ENCODE data around the gene ARHGAP6.
"Not testable (repeated sequence)": the region's sequence is repeated elsewhere in the genome, so short reads cannot be mapped to it uniquely, and the experiment has no call there.

Gene ARHGAP6

DNA sequence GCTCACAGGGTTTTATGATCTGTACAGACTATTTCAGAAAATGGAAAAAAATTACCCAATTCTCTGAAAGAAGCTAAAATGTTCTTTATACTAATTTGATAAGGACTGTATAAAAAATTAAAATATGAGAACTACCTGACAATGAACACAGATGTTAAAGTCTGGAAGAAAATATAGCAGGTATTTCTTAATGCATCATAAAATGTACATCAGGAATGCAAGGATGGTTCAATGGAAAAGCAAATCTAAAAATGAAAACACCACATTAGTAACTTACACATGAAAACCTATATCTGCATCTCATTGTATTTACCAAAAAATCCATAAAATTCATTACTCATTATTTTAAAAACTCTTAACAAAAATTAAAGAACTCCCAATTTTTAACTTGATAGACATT, 39.4 kb downstream of the ARHGAP6 start:
- no peak for TF ChIP-seq RARB (CRISPR knock-in tag; IDR thresholded peaks at IDR 0.05)
- no peak for TF ChIP-seq ISL1 (CRISPR knock-in tag; IDR thresholded peaks at IDR 0.05)
- TF ChIP-seq, protein P1, sequence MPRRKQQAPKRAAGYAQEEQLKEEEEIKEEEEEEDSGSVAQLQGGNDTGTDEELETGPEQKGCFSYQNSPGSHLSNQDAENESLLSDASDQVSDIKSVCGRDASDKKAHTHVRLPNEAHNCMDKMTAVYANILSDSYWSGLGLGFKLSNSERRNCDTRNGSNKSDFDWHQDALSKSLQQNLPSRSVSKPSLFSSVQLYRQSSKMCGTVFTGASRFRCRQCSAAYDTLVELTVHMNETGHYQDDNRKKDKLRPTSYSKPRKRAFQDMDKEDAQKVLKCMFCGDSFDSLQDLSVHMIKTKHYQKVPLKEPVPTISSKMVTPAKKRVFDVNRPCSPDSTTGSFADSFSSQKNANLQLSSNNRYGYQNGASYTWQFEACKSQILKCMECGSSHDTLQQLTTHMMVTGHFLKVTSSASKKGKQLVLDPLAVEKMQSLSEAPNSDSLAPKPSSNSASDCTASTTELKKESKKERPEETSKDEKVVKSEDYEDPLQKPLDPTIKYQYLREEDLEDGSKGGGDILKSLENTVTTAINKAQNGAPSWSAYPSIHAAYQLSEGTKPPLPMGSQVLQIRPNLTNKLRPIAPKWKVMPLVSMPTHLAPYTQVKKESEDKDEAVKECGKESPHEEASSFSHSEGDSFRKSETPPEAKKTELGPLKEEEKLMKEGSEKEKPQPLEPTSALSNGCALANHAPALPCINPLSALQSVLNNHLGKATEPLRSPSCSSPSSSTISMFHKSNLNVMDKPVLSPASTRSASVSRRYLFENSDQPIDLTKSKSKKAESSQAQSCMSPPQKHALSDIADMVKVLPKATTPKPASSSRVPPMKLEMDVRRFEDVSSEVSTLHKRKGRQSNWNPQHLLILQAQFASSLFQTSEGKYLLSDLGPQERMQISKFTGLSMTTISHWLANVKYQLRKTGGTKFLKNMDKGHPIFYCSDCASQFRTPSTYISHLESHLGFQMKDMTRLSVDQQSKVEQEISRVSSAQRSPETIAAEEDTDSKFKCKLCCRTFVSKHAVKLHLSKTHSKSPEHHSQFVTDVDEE (CRISPR knock-in tag; IDR thresholded peaks at IDR 0.05) = no peak
- no peak for TF ChIP-seq ZFP3 (CRISPR knock-in tag; IDR thresholded peaks at IDR 0.05)
- TF ChIP-seq, protein P2, sequence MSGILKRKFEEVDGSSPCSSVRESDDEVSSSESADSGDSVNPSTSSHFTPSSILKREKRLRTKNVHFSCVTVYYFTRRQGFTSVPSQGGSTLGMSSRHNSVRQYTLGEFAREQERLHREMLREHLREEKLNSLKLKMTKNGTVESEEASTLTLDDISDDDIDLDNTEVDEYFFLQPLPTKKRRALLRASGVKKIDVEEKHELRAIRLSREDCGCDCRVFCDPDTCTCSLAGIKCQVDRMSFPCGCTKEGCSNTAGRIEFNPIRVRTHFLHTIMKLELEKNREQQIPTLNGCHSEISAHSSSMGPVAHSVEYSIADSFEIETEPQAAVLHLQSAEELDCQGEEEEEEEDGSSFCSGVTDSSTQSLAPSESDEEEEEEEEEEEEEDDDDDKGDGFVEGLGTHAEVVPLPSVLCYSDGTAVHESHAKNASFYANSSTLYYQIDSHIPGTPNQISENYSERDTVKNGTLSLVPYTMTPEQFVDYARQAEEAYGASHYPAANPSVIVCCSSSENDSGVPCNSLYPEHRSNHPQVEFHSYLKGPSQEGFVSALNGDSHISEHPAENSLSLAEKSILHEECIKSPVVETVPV (CRISPR knock-in tag; IDR thresholded peaks at IDR 0.05) = no peak
- TF ChIP-seq SNAI2 (CRISPR knock-in tag; IDR thresholded peaks at IDR 0.05) = no peak
- TF ChIP-seq ZNF565 (CRISPR knock-in tag; conservative IDR thresholded peaks at IDR 0.05; ENCODE audit: low read depth) = no peak
- no peak for TF ChIP-seq CSDC2 (CRISPR knock-in tag; IDR thresholded peaks at IDR 0.05)
- TF ChIP-seq TCF4 (CRISPR knock-in tag; IDR thresholded peaks at IDR 0.05; ENCODE audit: borderline replicate concordance) = no peak
- no peak for TF ChIP-seq TOX (CRISPR knock-in tag; IDR thresholded peaks at IDR 0.05; ENCODE audit: borderline replicate concordance)
- TF ChIP-seq ZFP30 (CRISPR knock-in tag; IDR thresholded peaks at IDR 0.05) = no peak
- TF ChIP-seq, protein P3, sequence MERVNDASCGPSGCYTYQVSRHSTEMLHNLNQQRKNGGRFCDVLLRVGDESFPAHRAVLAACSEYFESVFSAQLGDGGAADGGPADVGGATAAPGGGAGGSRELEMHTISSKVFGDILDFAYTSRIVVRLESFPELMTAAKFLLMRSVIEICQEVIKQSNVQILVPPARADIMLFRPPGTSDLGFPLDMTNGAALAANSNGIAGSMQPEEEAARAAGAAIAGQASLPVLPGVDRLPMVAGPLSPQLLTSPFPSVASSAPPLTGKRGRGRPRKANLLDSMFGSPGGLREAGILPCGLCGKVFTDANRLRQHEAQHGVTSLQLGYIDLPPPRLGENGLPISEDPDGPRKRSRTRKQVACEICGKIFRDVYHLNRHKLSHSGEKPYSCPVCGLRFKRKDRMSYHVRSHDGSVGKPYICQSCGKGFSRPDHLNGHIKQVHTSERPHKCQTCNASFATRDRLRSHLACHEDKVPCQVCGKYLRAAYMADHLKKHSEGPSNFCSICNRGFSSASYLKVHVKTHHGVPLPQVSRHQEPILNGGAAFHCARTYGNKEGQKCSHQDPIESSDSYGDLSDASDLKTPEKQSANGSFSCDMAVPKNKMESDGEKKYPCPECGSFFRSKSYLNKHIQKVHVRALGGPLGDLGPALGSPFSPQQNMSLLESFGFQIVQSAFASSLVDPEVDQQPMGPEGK (CRISPR knock-in tag; IDR thresholded peaks at IDR 0.05; ENCODE audit: borderline replicate concordance) = no peak
- TF ChIP-seq, protein P4, sequence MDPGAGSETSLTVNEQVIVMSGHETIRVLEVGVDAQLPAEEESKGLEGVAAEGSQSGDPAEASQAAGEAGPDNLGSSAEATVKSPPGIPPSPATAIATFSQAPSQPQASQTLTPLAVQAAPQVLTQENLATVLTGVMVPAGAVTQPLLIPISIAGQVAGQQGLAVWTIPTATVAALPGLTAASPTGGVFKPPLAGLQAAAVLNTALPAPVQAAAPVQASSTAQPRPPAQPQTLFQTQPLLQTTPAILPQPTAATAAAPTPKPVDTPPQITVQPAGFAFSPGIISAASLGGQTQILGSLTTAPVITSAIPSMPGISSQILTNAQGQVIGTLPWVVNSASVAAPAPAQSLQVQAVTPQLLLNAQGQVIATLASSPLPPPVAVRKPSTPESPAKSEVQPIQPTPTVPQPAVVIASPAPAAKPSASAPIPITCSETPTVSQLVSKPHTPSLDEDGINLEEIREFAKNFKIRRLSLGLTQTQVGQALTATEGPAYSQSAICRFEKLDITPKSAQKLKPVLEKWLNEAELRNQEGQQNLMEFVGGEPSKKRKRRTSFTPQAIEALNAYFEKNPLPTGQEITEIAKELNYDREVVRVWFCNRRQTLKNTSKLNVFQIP (CRISPR knock-in tag; IDR thresholded peaks at IDR 0.05; ENCODE audit: borderline replicate concordance, low read depth) = no peak
- no peak for TF ChIP-seq GLIS3 (CRISPR knock-in tag; IDR thresholded peaks at IDR 0.05)
- TF ChIP-seq PPARA (CRISPR knock-in tag; IDR thresholded peaks at IDR 0.05; ENCODE audit: borderline replicate concordance) = no peak
- TF ChIP-seq ESRRG (CRISPR knock-in tag; IDR thresholded peaks at IDR 0.05) = no peak
- TF ChIP-seq BACH2 (CRISPR knock-in tag; IDR thresholded peaks at IDR 0.05; ENCODE audit: borderline replicate concordance) = no peak
- no peak for TF ChIP-seq ZNF8 (CRISPR knock-in tag; IDR thresholded peaks at IDR 0.05)
- TF ChIP-seq ZNF70 (CRISPR knock-in tag; IDR thresholded peaks at IDR 0.05) = no peak
- no peak for ATAC-seq

DNA sequence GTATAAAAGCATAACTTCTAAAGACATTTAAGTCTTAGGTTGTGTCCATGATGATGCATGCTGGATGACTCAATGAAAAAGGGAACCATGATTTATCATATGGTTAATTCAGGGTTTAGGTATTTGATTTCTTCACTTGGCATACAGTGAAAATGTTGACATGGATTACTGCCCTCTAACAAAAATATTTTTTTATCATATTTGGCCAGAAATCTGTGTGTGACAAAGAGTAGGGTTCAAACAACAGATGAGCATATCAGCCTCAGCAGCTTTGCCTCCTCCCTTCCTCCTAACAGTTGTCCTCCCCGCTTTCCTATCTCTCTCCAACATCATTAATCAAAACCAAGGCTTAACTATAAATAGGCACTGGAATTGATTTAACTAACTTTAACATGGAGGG, 46.3 kb downstream of the ARHGAP6 start:
- TF ChIP-seq ZFP30 (CRISPR knock-in tag; IDR thresholded peaks at IDR 0.05) = no peak
- TF ChIP-seq TOX (CRISPR knock-in tag; IDR thresholded peaks at IDR 0.05; ENCODE audit: borderline replicate concordance) = no peak
- TF ChIP-seq BACH2 (CRISPR knock-in tag; IDR thresholded peaks at IDR 0.05; ENCODE audit: borderline replicate concordance) = no peak
- no peak for TF ChIP-seq OSR1 (CRISPR knock-in tag; IDR thresholded peaks at IDR 0.05)
- ATAC-seq = no peak

DNA sequence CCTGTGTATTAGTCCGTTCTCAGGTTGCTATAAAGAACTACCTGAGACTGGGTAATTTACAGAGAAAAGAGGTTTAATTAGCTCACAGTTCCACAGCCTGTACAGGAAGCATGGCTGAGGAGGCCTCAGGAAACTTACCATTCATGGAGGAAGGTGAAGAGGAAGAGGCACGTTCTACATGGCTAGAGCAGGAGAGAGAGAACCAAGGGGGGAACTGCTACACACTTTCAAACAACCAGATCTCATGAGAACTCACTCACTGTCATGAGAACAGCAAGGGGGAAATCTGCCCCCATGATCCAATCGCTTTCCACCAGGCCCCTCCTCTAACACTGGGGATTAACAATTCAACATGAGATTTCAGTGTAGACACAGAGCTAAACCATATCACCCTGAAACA, 51.5 kb downstream of the ARHGAP6 start:
- ATAC-seq = not testable (repeated sequence)

DNA sequence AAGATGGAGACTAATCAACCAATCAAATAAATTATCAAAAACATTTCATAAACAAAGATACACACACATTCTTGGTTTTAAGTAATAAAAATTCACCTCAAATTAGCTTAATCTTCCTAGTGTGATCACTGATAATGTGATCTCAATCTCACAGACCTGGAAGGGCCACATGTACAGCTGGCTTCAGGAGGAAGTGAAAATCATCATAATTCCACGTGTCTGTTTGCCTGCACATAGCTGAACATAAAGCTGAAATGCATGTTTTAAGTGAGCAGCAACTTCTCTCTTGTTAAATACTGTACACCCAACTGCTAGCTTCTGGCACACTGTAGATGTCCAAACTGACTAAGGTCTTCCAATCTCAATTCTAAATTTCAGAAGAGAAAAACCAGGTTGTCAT, 53.8 kb downstream of the ARHGAP6 start:
- ATAC-seq = no peak
- TF ChIP-seq PPARA (CRISPR knock-in tag; IDR thresholded peaks at IDR 0.05; ENCODE audit: borderline replicate concordance) = no peak
- TF ChIP-seq ESRRG (CRISPR knock-in tag; IDR thresholded peaks at IDR 0.05) = no peak
- no peak for TF ChIP-seq ARNTL (CRISPR knock-in tag; IDR thresholded peaks at IDR 0.05; ENCODE audit: borderline replicate concordance, low read depth)
- TF ChIP-seq ZNF70 (CRISPR knock-in tag; IDR thresholded peaks at IDR 0.05) = no peak
- TF ChIP-seq, protein P3 (CRISPR knock-in tag; IDR thresholded peaks at IDR 0.05; ENCODE audit: borderline replicate concordance) = no peak
- TF ChIP-seq ZC3H10 (CRISPR knock-in tag; IDR thresholded peaks at IDR 0.05) = no peak
- no peak for TF ChIP-seq SNAI2 (CRISPR knock-in tag; IDR thresholded peaks at IDR 0.05)
- no peak for TF ChIP-seq ZNF565 (CRISPR knock-in tag; conservative IDR thresholded peaks at IDR 0.05; ENCODE audit: low read depth)
- no peak for TF ChIP-seq ZNF8 (CRISPR knock-in tag; IDR thresholded peaks at IDR 0.05)
- no peak for TF ChIP-seq ISL1 (CRISPR knock-in tag; IDR thresholded peaks at IDR 0.05)
- TF ChIP-seq CSDC2 (CRISPR knock-in tag; IDR thresholded peaks at IDR 0.05) = no peak
- TF ChIP-seq GLIS3 (CRISPR knock-in tag; IDR thresholded peaks at IDR 0.05) = no peak
- TF ChIP-seq, protein P2 (CRISPR knock-in tag; IDR thresholded peaks at IDR 0.05) = no peak
